ENCODE data around the gene LUZP1. TPM values are rescaled to one million over a fixed set of nuclear protein-coding genes. Genes with fewer than 3 reads are reported as not detected.

Gene LUZP1
- total and polyA plus RNA-seq, 4 donors = 2.6 to 9.3 (median 5.1) TPM

GRCh38 chr1:23088027-23088426 lies 80.6 kb downstream of the LUZP1 start:
- H3K9me3 ChIP-seq (ENCODE audit: control insufficient read depth in 4 of 4, low read length in 3 of 4) = no peaks in the 10 kb centered on the region
- DNase-seq (ENCODE audit: low spot score) = no peak
- no peak overlapping the region for H3K27ac ChIP-seq (ENCODE audit: low read depth in 1 of 2, low read length in 2 of 2)
- H3K9ac ChIP-seq (ENCODE audit: low read depth in 1 of 2, low read length in 2 of 2) = no peak overlapping the region
- no peak overlapping the region for H3K4me3 ChIP-seq (ENCODE audit: low read depth in 1 of 3, low read length in 3 of 3)
- H3K27me3 ChIP-seq (ENCODE audit: control insufficient read depth in 4 of 4, insufficient read depth in 4 of 4, low read length in 3 of 4) = no peaks in the 10 kb centered on the region
- peaks cover 0 to 3% (median 0%) of the 10 kb centered on the region in 4 donors for H3K4me1 ChIP-seq (ENCODE audit: control insufficient read depth in 4 of 4, insufficient read depth in 4 of 4, low read length in 3 of 4)
- WGBS = 98% methylated on average over 2 of the region's 2 CpGs
- TF ChIP-seq TAF1 (conservative IDR thresholded peaks at IDR 0.05) (no peak), HNF4A (conservative IDR thresholded peaks at IDR 0.05) (no peak), FOXA2 (IDR thresholded peaks at IDR 0.05) (no peak), JUND (IDR thresholded peaks at IDR 0.05) (no peak), ZBTB33 (IDR thresholded peaks at IDR 0.05) (no peak), FOXA1 (IDR thresholded peaks at IDR 0.05) (no peak), YY1 (IDR thresholded peaks at IDR 0.05) (no peak), MAX (IDR thresholded peaks at IDR 0.05) (no peak), RXRA (IDR thresholded peaks at IDR 0.05) (no peak), CTCF (IDR thresholded peaks at IDR 0.05; ENCODE audit: low read depth, low read length, missing input control) (no peak), ATF3 (IDR thresholded peaks at IDR 0.05) (no peak), EGR1 (IDR thresholded peaks at IDR 0.05; ENCODE audit: low read depth in 2 of 2) (no peak)
- peaks cover 5 to 60% (median 22%) of the 10 kb centered on the region in 4 donors for H3K36me3 ChIP-seq (ENCODE audit: control insufficient read depth in 4 of 4, insufficient read depth in 3 of 4, low read depth in 1 of 4, low read length in 3 of 4)

GRCh38 chr1:23085696-23086095 lies 83.0 kb downstream of the LUZP1 start:
- no peak overlapping the region for H3K9ac ChIP-seq (ENCODE audit: low read depth in 1 of 2, low read length in 2 of 2)
- no peak for DNase-seq (ENCODE audit: low spot score)
- H3K4me3 ChIP-seq (ENCODE audit: low read depth in 1 of 3, low read length in 3 of 3) = no peak overlapping the region
- TF ChIP-seq ZBTB33 (IDR thresholded peaks at IDR 0.05) (no peak), YY1 (IDR thresholded peaks at IDR 0.05) (no peak), MAX (IDR thresholded peaks at IDR 0.05) (no peak), GABPA (IDR thresholded peaks at IDR 0.05 in 1 of 2, conservative IDR thresholded peaks at IDR 0.05 in 1 of 2) (no peak), TAF1 (conservative IDR thresholded peaks at IDR 0.05) (no peak), JUND (IDR thresholded peaks at IDR 0.05) (no peak), FOXA2 (IDR thresholded peaks at IDR 0.05) (no peak), ATF3 (IDR thresholded peaks at IDR 0.05) (no peak), FOXA1 (IDR thresholded peaks at IDR 0.05) (no peak), RAD21 (IDR thresholded peaks at IDR 0.05) (no peak)
- H3K27me3 ChIP-seq (ENCODE audit: control insufficient read depth in 4 of 4, insufficient read depth in 4 of 4, low read length in 3 of 4) = no peaks in the 10 kb centered on the region
- H3K27ac ChIP-seq (ENCODE audit: low read depth in 1 of 2, low read length in 2 of 2) = no peak overlapping the region
- WGBS = 83% methylated on average over 3 of the region's 3 CpGs
- peaks cover 1 to 64% (median 33%) of the 10 kb centered on the region in 4 donors for H3K36me3 ChIP-seq (ENCODE audit: control insufficient read depth in 4 of 4, insufficient read depth in 3 of 4, low read depth in 1 of 4, low read length in 3 of 4)
- H3K9me3 ChIP-seq (ENCODE audit: control insufficient read depth in 4 of 4, low read length in 3 of 4) = no peaks in the 10 kb centered on the region
- H3K4me1 ChIP-seq (ENCODE audit: control insufficient read depth in 4 of 4, insufficient read depth in 4 of 4, low read length in 3 of 4) = peaks cover 0 to 3% (median 0%) of the 10 kb centered on the region in 4 donors

All from liver (tissue), 9 donors.